ENCODE measurements around the gene ARMC7.

DNA sequence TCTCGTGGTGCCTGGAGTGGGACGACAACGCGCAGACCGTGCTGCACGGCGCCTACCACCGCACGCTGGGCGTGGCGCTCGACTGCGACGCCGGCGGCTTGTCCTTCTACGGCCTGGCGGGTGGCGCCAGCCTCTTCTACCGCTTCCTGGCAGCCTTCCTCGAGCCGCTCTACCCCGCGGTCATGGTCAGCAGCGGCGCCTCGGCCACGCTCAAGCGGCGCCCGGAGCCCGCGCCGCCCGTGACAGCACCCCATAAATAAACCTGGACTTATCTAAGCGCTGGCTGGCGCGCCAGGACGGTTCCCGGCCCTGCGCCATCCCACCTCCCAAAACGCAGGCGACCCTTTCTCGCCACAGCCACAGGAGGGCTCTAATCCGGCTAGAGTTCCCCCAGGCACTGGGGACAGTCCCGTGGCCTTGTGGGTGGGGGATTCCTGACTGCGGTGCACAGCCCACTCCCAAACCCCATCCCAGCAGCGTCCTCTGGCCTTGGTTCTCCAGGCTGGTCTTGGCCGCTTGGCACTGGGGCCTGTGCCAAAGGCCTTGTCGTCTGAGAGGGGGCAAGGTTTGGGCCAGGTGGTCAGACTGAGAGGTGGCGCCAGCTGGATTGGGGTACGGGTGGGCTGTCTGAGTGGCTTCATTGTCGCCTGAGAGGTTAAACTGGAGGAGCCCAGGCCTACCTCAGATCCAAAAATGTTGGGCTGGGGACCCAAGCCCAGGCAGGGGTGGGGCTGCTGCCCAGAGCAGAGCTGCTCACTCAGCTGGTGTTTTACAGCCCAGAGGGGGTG lies 32.1 kb upstream of the ARMC7 start:
- TF ChIP-seq CTCF (IDR thresholded peaks at IDR 0.05 in 8 of 11, conservative IDR thresholded peaks at IDR 0.05 in 3 of 11) (peak in 6 of 11 experiments; percentile 24 to 38 (median 32)), POLR2A (IDR thresholded peaks at IDR 0.05) (no peak)

All from spleen (tissue), 7 donors.